GM18873 (cell line): Measurements from ENCODE around the gene VSTM4.

Source experiments
- ATAC-seq: cut with Tn5 transposase; IDR thresholded peaks from one replicate; pipeline ENCODE4 v1.9.1; 2021; ENCODE audit warnings: mild to moderate bottlenecking, moderate library complexity, moderate number of reproducible peaks; ENCODE audit not compliant: unreplicated experiment, low FRiP score

The VSTM4 gene

GRCh38 chr10:49118430-49119074 is 3.2 kb upstream of the VSTM4 start:
- ATAC-seq = no peak

- ATAC-seq = no peak
These were observed 2.2 kb upstream of the VSTM4 start for GRCh38 chr10:49117376-49118070.

- ATAC-seq = no peak
These were observed 1.4 kb upstream of the VSTM4 start for GRCh38 chr10:49116509-49117375.

- ATAC-seq = no peak
These were observed 630 bp upstream of the VSTM4 start for GRCh38 chr10:49115796-49116508.

GRCh38 chr10:49114718-49115014 is 656 bp downstream of the VSTM4 start:
- no peak for ATAC-seq

- no peak for ATAC-seq
These were observed 1.6 kb downstream of the VSTM4 start for GRCh38 chr10:49113741-49114141.

- no peak for ATAC-seq
These were observed 2.5 kb downstream of the VSTM4 start for GRCh38 chr10:49112851-49113250.

GRCh38 chr10:49112098-49112497 is 3.2 kb downstream of the VSTM4 start:
- ATAC-seq = no peak

GRCh38 chr10:49111320-49111698 is 4.0 kb downstream of the VSTM4 start:
- no peak for ATAC-seq

- no peak for ATAC-seq
These were observed 4.5 kb downstream of the VSTM4 start for GRCh38 chr10:49110684-49111319.

- ATAC-seq = no peak
These were observed 5.5 kb downstream of the VSTM4 start for GRCh38 chr10:49109669-49110340.

GRCh38 chr10:49108656-49109055 is 6.7 kb downstream of the VSTM4 start:
- ATAC-seq = no peak

- ATAC-seq = no peak
These were observed 7.4 kb downstream of the VSTM4 start for GRCh38 chr10:49107887-49108267.

GRCh38 chr10:49107111-49107886 is 8.0 kb downstream of the VSTM4 start:
- no peak for ATAC-seq

GRCh38 chr10:49106451-49106850 is 8.9 kb downstream of the VSTM4 start:
- ATAC-seq = no peak

- no peak for ATAC-seq
These were observed 10.2 kb downstream of the VSTM4 start for GRCh38 chr10:49105076-49105475.

- ATAC-seq = no peak
These were observed 11.0 kb downstream of the VSTM4 start for GRCh38 chr10:49104323-49104722.

- ATAC-seq = no peak
These were observed 11.6 kb downstream of the VSTM4 start for GRCh38 chr10:49103761-49104160.

- no peak for ATAC-seq
These were observed 16.3 kb downstream of the VSTM4 start for GRCh38 chr10:49099046-49099445.
